ENCODE measurements around the gene TDRKH. TPM values are rescaled to one million over a fixed set of nuclear protein-coding genes. Genes with fewer than 3 reads are reported as not detected.

The TDRKH gene
- total RNA-seq, 1 donor from 2014 or later = 12.3 TPM

DNA sequence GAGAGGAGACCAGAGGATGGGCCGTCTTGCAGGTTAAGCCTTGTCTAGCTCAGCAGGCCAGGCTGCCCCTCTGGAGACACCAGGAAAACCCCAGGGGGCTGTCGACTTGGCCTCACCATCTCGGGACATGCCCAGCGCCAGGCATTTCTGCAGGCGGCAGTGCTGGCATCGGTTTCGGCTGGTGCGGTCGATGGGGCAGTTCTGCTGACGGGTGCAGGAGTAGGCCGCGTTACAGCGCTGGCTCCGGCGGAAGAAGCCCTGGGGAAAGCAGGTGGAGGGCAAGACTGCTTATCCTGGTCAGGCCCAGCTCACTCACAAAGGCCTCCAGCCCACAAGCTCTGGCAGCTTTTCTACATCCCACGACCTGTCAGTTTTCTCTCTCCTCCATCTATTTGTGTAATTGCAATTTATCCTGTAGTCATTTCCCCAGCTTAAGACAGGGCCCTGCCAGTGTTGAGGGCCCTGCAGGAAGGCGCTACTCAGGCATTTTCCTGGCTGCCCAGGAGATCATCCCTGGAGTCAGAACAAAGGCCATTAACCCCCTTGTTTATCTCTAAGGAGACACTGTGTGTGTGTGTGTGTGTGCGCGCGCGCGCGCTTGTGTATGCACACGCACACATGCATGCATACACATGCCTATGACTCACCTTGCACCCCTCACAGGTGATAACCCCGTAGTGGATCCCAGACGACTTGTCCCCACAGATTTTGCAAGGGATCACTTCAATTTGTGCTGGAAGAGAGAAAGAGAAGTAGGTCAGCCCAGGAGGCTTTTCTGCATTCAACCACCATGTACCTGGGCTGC lies 26.4 kb upstream of the TDRKH start:
- intact Hi-C loops (cut with DNase I) = no loop called here
- H3K36me3 ChIP-seq = peaks cover 13% of the 10 kb centered on the region
- peaks cover 8% of the 10 kb centered on the region for H3K4me1 ChIP-seq
- no peak overlapping the region for H3K4me3 ChIP-seq
- DNase-seq (no peak), ATAC-seq (no peak)
- no peaks in the 10 kb centered on the region for H3K9me3 ChIP-seq
- TF ChIP-seq, protein P1, sequence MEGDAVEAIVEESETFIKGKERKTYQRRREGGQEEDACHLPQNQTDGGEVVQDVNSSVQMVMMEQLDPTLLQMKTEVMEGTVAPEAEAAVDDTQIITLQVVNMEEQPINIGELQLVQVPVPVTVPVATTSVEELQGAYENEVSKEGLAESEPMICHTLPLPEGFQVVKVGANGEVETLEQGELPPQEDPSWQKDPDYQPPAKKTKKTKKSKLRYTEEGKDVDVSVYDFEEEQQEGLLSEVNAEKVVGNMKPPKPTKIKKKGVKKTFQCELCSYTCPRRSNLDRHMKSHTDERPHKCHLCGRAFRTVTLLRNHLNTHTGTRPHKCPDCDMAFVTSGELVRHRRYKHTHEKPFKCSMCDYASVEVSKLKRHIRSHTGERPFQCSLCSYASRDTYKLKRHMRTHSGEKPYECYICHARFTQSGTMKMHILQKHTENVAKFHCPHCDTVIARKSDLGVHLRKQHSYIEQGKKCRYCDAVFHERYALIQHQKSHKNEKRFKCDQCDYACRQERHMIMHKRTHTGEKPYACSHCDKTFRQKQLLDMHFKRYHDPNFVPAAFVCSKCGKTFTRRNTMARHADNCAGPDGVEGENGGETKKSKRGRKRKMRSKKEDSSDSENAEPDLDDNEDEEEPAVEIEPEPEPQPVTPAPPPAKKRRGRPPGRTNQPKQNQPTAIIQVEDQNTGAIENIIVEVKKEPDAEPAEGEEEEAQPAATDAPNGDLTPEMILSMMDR (IDR thresholded peaks at IDR 0.05) = no peak
- H3K27me3 ChIP-seq (ENCODE audit: low read depth) = no peaks in the 10 kb centered on the region
- no peak overlapping the region for H3K27ac ChIP-seq

DNA sequence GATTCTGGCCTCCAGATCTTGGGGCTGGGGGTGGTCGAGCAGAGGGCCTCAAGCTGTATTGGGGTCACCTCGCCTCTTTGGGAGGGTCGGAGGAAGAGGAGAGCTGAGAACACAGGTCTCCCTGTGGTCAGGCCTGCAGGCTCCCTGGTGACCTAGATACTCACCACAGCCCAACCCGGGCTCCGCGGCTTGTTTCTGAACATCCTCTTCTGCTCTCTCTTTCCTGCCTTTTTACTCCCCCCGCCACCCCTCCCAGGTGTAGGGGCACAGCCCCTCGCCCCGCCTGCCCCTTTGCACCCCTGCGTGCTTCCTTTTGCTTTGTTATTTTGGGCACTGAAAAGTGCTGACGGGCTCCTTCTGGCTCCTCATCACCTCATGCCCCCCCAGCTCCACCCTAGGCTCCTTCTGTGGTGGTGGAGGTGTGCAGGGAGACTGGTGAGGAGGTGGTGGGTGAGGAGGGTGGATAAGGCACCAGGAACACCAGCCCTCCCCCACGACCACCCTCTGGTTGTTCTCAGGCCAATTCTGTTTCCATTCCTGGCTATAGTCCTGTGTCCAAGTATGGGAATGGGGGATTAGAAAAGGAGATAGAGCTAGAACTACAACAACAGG lies 25.5 kb upstream of the TDRKH start:
- Histone ChIP-seq H3K27ac (no peak overlapping the region), H3K9me3 (no peaks in the 10 kb centered on the region), H3K36me3 (peaks cover 13% of the 10 kb centered on the region), H3K27me3 (ENCODE audit: low read depth) (no peaks in the 10 kb centered on the region), H3K4me3 (no peak overlapping the region), H3K4me1 (peaks cover 6% of the 10 kb centered on the region)
- intact Hi-C loops (cut with DNase I) = no loop called here
- ATAC-seq (peak; percentile 13 to 30), DNase-seq (no peak)
- TF ChIP-seq, protein P1 (IDR thresholded peaks at IDR 0.05) = no peak

DNA sequence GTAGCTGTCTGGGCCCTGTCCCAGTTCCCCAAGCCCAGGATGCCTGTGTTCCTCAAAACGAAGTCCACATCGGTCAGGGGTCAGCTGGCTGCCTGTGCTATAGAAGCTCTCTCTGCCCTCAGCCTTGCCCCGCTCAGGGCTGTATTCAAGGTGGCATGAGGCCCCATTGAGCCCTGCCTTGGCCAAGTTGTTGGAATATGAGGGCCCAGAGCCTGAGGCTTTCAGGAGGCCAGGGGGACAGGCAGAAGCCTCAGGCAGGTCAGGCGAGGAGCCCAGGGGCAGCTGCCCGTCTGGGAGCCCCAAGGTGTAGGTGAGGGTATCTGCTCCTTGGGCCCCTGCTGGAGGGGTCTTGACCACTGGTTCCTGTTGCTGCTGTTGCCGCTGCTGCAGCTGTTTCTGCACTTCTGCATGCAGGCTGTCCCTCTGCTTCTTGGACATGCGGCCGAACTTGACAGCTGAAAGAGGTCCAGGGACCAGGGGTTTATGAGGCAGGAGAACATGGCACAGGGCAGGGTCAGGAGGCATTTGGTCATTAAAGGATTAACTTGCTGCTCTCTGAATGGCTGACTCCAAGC lies 24.8 kb upstream of the TDRKH start:
- intact Hi-C loops (cut with DNase I) = no loop called here
- Histone ChIP-seq H3K27me3 (ENCODE audit: low read depth) (no peaks in the 10 kb centered on the region), H3K4me1 (no peaks in the 10 kb centered on the region), H3K4me3 (no peak overlapping the region), H3K27ac (no peak overlapping the region), H3K9me3 (no peaks in the 10 kb centered on the region), H3K36me3 (peaks cover 13% of the 10 kb centered on the region)
- DNase-seq (no peak), ATAC-seq (no peak)
- TF ChIP-seq, protein P1 (IDR thresholded peaks at IDR 0.05) = no peak

DNA sequence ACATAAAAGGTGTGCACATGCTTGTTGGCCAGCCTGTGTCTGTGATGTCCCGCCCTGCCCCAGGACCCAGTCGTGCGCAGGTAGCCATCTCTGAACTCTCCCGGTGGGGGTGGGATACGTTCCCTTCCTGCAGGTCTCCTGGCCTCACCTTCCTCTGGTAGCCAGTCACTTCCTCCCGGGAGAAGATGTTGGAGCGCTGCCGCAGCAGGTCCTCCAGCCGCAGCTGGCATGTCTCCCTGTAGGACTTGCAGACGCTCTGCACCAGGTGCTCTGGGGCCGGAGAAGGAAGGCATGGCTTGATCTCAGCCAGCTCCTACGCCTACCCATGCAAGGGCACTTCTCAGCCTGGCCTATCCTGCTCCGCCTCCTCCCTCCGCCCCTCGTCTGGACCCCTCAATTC lies 24.1 kb upstream of the TDRKH start:
- no peak for DNase-seq

DNA sequence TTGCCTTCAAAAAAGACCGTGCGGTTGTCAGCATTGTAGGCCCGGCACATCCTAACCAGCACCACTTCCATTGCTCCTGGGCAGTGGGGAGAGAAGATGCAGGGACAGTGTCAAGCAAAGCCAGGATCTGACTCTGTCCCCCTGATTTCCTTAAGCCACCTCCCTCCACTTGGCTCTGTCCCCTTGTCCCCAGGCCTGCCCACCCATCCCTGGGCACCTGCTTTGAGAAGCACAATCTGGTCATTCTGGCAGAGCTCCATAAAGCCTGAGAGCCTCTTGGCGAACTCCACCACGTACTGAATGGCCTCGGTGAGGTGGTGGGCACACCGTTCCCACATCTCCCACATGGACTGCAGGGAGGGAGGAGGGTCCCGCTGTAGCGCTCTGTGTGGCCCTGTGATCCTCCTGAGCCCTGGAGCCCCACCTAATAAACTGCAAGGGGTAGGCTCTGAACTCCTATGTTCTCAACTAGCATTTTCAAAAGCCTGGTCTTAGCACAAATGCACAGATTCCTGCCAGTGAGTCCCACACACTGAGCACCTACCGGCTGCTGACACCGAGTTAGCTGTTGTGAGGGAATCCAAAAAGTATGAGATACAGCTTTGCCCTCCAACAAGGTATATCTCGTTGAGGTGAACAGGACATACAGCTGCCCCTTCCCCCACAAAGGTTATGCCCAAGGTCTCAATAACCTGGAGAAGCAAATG lies 23.1 kb upstream of the TDRKH start:
- no peak overlapping the region for H3K4me3 ChIP-seq
- H3K9me3 ChIP-seq = no peaks in the 10 kb centered on the region
- H3K4me1 ChIP-seq = no peaks in the 10 kb centered on the region
- peaks cover 13% of the 10 kb centered on the region for H3K36me3 ChIP-seq
- DNase-seq (no peak), ATAC-seq (no peak)
- TF ChIP-seq, protein P1 (IDR thresholded peaks at IDR 0.05) = no peak
- no peaks in the 10 kb centered on the region for H3K27me3 ChIP-seq (ENCODE audit: low read depth)
- H3K27ac ChIP-seq = no peak overlapping the region
- intact Hi-C loops (cut with DNase I) = no loop called here

More for the DNA sequence above, 24.1 kb upstream of the TDRKH start:
- no peaks in the 10 kb centered on the region for H3K9me3 ChIP-seq
- intact Hi-C loops (cut with DNase I) = no loop called here
- no peak overlapping the region for H3K4me3 ChIP-seq
- TF ChIP-seq, protein P1 (IDR thresholded peaks at IDR 0.05) = no peak
- H3K27me3 ChIP-seq (ENCODE audit: low read depth) = no peaks in the 10 kb centered on the region
- H3K4me1 ChIP-seq = no peaks in the 10 kb centered on the region
- H3K36me3 ChIP-seq = peaks cover 13% of the 10 kb centered on the region
- no peak for ATAC-seq
- no peak overlapping the region for H3K27ac ChIP-seq

Measured in lower lobe of right lung (tissue), 2 donors.